OCI-LY7 (cell line): ENCODE results near the gene RPS19. TPM values are rescaled to one million over a fixed set of nuclear protein-coding genes. Genes with fewer than 3 reads are reported as not detected.

ENCODE experiments used
- Bru-seq: library from RNA; stranded (reverse); fragments of 400-500 nt; gene quantifications from one replicate; lab custom pipeline; 2021; lab: Mats Ljungman, UMichigan
- BruChase-seq, 2 experiments: library from RNA; stranded (reverse); fragments of 400-500 nt; gene quantifications; one replicate each; lab custom pipeline; 2021; lab: Mats Ljungman, UMichigan
- BruUV-seq: library from RNA; stranded (reverse); fragments of 400-500 nt; replicated peaks from 2 replicates; lab custom pipeline; 2021; lab: Mats Ljungman, UMichigan
- CTCF ChIA-PET: fragments of 300-600 bp; sonication (Branson Sonifier 250); formaldehyde crosslinking; loops from one replicate; lab custom pipeline; 2022; ENCODE audit warnings: antibody characterized with exemption; ENCODE audit not compliant: unreplicated experiment; lab: Charles Lee
- POLR2A ChIA-PET: fragments of 300-600 bp; sonication (Branson Sonifier 250); formaldehyde crosslinking; loops from one replicate; lab custom pipeline; 2022; ENCODE audit warnings: antibody characterized with exemption; lab: Charles Lee
- DNase-seq: peaks from one replicate; pipeline ENCODE4 v3.0.0-alpha.2; 2015; ENCODE audit warnings: low spot score
- H2AFZ ChIP-seq: fragments of 200-600 bp; sonication (generic), shearing (Covaris generic); 2 replicates; pipeline ENCODE4 v1.6.1; 2014; ENCODE audit warnings: mild to moderate bottlenecking, antibody characterized with exemption, low read length, moderate library complexity
- H3K27ac ChIP-seq: fragments of 200-600 bp; sonication (generic); 2 replicates; pipeline ENCODE4 v1.5.1; 2014; ENCODE audit warnings: mixed run types, low read depth, mild to moderate bottlenecking, moderate library complexity, low read length, inconsistent platforms; ENCODE audit not compliant: poor library complexity, severe bottlenecking
- H3K36me3 ChIP-seq: fragments of 200-600 bp; sonication (generic); 2 replicates; pipeline ENCODE4 v1.6.1; 2014; ENCODE audit warnings: mild to moderate bottlenecking, antibody characterized with exemption, low read length, moderate library complexity, mixed read lengths; ENCODE audit not compliant: insufficient read depth
- H3K4me1 ChIP-seq: fragments of 200-600 bp; sonication (generic); 2 replicates; pipeline ENCODE4 v1.5.1; 2014; ENCODE audit warnings: mild to moderate bottlenecking, low read length; ENCODE audit not compliant: insufficient read depth, poor library complexity, severe bottlenecking
- H3K4me2 ChIP-seq: fragments of 200-600 bp; sonication (generic); 2 replicates; pipeline ENCODE4 v1.6.1; 2014; ENCODE audit warnings: mild to moderate bottlenecking, low read length
- H3K4me3 ChIP-seq: fragments of 200-600 bp; sonication (generic); 2 replicates; pipeline ENCODE4 v1.5.1; 2014; ENCODE audit warnings: mild to moderate bottlenecking, low read depth, low read length; ENCODE audit not compliant: poor library complexity, severe bottlenecking
- H3K79me2 ChIP-seq: fragments of 200-600 bp; sonication (generic); 2 replicates; pipeline ENCODE4 v1.6.1; 2016; ENCODE audit warnings: low read depth, mild to moderate bottlenecking, low read length, moderate library complexity, mixed read lengths; ENCODE audit not compliant: insufficient read depth
- H3K9me2 ChIP-seq: fragments of 200-600 bp; sonication (generic); 2 replicates; pipeline ENCODE4 v1.6.1; 2016; ENCODE audit warnings: mild to moderate bottlenecking, low read length, mixed read lengths; ENCODE audit not compliant: insufficient read depth
- H3K9me3 ChIP-seq: fragments of 200-600 bp; sonication (generic); 2 replicates; pipeline ENCODE4 v1.6.1; 2014; ENCODE audit warnings: mild to moderate bottlenecking, mixed run types, low read length, mixed read lengths
- H4K20me1 ChIP-seq: fragments of 200-600 bp; sonication (generic); 2 replicates; pipeline ENCODE4 v1.6.1; 2014; ENCODE audit warnings: mild to moderate bottlenecking, antibody characterized with exemption, low read length, moderate library complexity, mixed read lengths; ENCODE audit not compliant: insufficient read depth
- EZH2phosphoT487 ChIP-seq: fragments of 200-600 bp; sonication (generic); IDR thresholded peaks from 2 replicates; pipeline ENCODE4 v1.6.1; 2018; ENCODE audit warnings: low read depth, borderline replicate concordance, mild to moderate bottlenecking, mixed run types, antibody characterized with exemption, low read length, moderate library complexity, mixed read lengths
- intact Hi-C: fragments of 100-400 bp; cut with micrococcal nuclease; formaldehyde crosslinking; loops from one replicate; pipeline ENCODE4 v1.10.0; 2022; ENCODE audit not compliant: unreplicated experiment
- long read RNA-seq: library from polyadenylated mRNA; stranded (forward); transcript quantifications from one replicate; pipeline ENCODE4 v2.0.0, GENCODE V29; 2022
- total RNA-seq, 2 experiments: library from RNA; depleted of rRNA in 1 of 2; stranded (reverse); fragments of >200 nt in 1 of 2; shearing (Covaris generic) in 1 of 2; gene quantifications; 2 replicates each; pipeline ENCODE4 v1.2.3, GENCODE V29; 2014 to 2022
- TF ChIP-seq, protein P1 (sequence below): fragments of 200-600 bp; sonication (generic); conservative IDR thresholded peaks from 2 replicates; pipeline ENCODE4 v1.5.1; 2014; ENCODE audit warnings: mild to moderate bottlenecking, antibody characterized with exemption, low read length, moderate library complexity, mixed read lengths

Gene RPS19
- total RNA-seq (2014; rRNA removed; shearing (Covaris generic)) (4,018 and 4,414 TPM in 2 replicates), total RNA-seq (2022) (3,803 and 3,902 TPM in 2 replicates), Bru-seq, nascent RNA (percentile 99 among the genes with signal in this experiment), BruChase-seq, experiment 1, labeled RNA remaining after a 6-hour chase (percentile 99 among the genes with signal in this experiment), BruChase-seq, experiment 2, labeled RNA remaining after a 2-hour chase (percentile 97 among the genes with signal in this experiment)
- long read RNA-seq, transcript RPS19-202 (6 exons, 526 nt), result minor isoform, 5 of 2,848 reads
- long read RNA-seq, transcript RPS19-207 (6 exons, 668 nt), result minor isoform, 16 of 2,848 reads
- long read RNA-seq, transcript RPS19-206 (6 exons, 2,359 nt), result major isoform, 2,652 of 2,848 reads
- long read RNA-seq, partial matches to known transcripts, result 163 of 2,848 reads
- long read RNA-seq, other reads (novel, unspliced or antisense), result 11 of 2,848 reads

DNA sequence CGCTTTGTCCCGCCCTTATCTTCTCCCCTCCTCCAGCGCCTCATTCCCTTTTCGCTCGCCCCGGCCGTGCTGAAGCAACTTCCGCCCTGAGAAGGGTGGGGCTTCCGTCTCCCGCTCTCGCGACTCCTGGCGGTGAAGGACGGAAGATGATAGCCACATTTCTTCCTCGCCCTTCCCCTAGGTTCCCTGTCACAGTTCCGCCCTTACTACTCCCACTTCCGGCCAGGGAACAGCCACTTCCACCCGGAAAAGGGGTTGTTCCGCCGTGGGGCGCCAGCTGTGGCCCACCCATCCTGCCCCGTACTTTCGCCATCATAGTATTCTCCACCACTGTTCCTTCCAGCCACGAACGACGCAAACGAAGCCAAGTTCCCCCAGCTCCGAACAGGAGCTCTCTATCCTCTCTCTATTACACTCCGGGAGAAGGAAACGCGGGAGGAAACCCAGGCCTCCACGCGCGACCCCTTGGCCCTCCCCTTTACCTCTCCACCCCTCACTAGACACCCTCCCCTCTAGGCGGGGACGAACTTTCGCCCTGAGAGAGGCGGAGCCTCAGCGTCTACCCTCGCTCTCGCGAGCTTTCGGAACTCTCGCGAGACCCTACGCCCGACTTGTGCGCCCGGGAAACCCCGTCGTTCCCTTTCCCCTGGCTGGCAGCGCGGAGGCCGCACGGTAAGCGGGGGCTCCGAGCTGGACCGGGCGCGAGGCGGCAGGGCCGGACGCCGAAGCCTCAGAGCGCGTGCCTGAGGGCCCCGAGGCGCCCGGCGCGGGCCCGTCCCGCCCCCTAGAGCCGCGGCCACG, at the start of gene RPS19:
Gene RPS19, plus strand, starts transcription at position 638 of the 801 bp plus-strand sequence. CDS start 520 bp downstream, outside the sequence.
- Histone ChIP-seq H2AFZ (peak within 1 kb of the TSS; percentile 88), H3K9me3 (no peaks in the 10 kb centered on the region), H3K36me3 (peaks cover 45% of the 10 kb centered on the region), H3K9me2 (no peaks in the 10 kb centered on the region), H3K79me2 (peaks cover 47% of the 10 kb centered on the region), H4K20me1 (peaks cover 39% of the 10 kb centered on the region), H3K27ac (peak within 1 kb of the TSS; percentile 85), H3K4me1 (peaks cover 61% of the 10 kb centered on the region), H3K4me2 (peak within 1 kb of the TSS; percentile 98), H3K4me3 (peak within 1 kb of the TSS; percentile 96)
- BruUV-seq, result no TSS peak
- ChIA-PET POLR2A (interaction anchor here (0.7 to 2.6 kb wide), 12 partner anchors 9 to 198 kb away, joined by 3 to 12 read pairs (median 4); no protein-coding TSS in a partner anchor), CTCF (interaction anchor here (0.6 to 0.9 kb wide), 2 partner anchors 8 to 14 kb away, joined by 3 to 6 read pairs; no protein-coding TSS in a partner anchor)
- TF ChIP-seq, protein P1, sequence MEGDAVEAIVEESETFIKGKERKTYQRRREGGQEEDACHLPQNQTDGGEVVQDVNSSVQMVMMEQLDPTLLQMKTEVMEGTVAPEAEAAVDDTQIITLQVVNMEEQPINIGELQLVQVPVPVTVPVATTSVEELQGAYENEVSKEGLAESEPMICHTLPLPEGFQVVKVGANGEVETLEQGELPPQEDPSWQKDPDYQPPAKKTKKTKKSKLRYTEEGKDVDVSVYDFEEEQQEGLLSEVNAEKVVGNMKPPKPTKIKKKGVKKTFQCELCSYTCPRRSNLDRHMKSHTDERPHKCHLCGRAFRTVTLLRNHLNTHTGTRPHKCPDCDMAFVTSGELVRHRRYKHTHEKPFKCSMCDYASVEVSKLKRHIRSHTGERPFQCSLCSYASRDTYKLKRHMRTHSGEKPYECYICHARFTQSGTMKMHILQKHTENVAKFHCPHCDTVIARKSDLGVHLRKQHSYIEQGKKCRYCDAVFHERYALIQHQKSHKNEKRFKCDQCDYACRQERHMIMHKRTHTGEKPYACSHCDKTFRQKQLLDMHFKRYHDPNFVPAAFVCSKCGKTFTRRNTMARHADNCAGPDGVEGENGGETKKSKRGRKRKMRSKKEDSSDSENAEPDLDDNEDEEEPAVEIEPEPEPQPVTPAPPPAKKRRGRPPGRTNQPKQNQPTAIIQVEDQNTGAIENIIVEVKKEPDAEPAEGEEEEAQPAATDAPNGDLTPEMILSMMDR, result peak; percentile 54; the same call in 1 of the 2 replicates
- TF ChIP-seq EZH2phosphoT487, result no peak
- DNase-seq, result peak; percentile 98
- intact Hi-C loops, result loop anchor here (2.0 to 10.0 kb wide), 2 partner anchors 25 to 425 kb away; no protein-coding TSS in a partner anchor

DNA sequence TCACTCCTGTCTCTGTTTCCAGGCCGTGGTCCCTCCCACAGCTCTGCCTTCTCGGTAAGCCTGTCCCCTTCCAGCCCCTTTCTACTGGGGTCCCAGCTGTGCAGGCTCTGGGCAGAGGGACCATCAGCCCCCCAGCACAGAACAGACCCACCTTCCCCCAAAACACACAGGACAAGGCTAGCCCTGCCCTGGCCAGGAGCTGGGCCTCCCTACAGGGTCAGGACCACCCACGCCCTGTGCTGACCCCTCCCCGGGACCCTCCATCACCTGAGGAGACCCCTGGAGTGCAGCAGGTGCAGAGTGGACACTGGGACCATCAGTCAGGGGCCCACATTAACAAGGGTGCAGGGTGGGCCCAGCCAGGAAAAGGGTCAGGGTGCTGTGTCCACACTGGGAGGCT, 49.8 kb upstream of the RPS19 start:
- no peak overlapping the region for H3K27ac ChIP-seq
- no peaks in the 10 kb centered on the region for H3K9me2 ChIP-seq
- no peaks in the 10 kb centered on the region for H3K36me3 ChIP-seq
- no peaks in the 10 kb centered on the region for H3K79me2 ChIP-seq
- ChIA-PET CTCF (no interaction called here), POLR2A (interaction anchor here (0.7 to 1.0 kb wide), 2 partner anchors 15 to 404 kb away, joined by 3 read pairs; no protein-coding TSS in a partner anchor)
- no peaks in the 10 kb centered on the region for H3K9me3 ChIP-seq
- intact Hi-C loops, result no loop called here
- no TSS peak for BruUV-seq
- DNase-seq, result no peak
- H3K4me2 ChIP-seq, result peak overlapping the region; percentile 46
- no peak for TF ChIP-seq EZH2phosphoT487
- TF ChIP-seq, protein P1, result no peak
- H3K4me1 ChIP-seq, result peaks cover 23% of the 10 kb centered on the region
- H3K4me3 ChIP-seq, result no peak overlapping the region
- peak overlapping the region; percentile 70; the same call in 1 of the 2 replicates for H2AFZ ChIP-seq
- H4K20me1 ChIP-seq, result no peaks in the 10 kb centered on the region
